ENCODE data around the gene TFF3.

TFF3 gene

DNA sequence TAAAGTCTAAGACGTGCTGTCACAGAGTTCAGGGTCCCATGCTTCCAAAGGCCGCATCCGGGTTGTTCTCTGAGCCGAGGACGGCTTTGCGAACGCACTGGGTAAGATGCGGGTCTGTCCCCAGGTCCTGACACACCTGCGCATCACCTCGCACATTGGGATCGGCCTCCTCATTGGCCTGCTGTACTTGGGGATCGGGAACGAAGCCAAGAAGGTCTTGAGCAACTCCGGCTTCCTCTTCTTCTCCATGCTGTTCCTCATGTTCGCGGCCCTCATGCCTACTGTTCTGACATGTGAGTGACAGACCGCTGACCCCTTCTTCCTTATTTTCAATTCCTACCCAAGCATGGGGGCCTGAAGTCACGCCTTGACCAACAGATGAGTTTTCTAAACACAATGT lies 25.3 kb downstream of the TFF3 start:
- DNase-seq (ENCODE audit: low spot score) = no peak

- no peak for DNase-seq (ENCODE audit: low spot score)
Observed at GRCh38 chr21:42288962-42289361, 26.2 kb downstream of the TFF3 start.

- no peak for DNase-seq (ENCODE audit: low spot score)
Observed at GRCh38 chr21:42287193-42288083, 27.8 kb downstream of the TFF3 start.

DNA sequence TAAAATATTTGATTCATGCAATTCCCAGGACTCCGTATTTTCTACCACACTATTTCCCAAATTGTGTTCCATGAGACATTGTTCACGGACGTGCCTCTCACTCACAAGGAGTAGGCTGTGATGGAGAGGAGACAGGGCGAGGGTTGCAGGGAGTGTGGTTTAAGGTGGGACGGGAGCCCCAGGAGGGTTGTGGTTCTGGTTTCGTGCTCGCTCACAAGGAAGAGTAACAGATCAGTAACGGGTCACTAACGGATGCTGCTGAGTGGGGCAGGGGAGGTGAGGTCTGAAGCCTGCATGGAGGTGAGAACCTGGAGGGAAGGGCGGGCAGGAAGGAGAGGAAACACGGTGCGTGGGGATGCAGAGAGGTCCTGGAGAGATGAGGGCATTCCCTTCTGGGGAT lies 28.8 kb downstream of the TFF3 start:
- no peak for DNase-seq (ENCODE audit: low spot score)

GRCh38 chr21:42285569-42286245 lies 29.5 kb downstream of the TFF3 start:
- no peak for DNase-seq (ENCODE audit: low spot score)

DNA sequence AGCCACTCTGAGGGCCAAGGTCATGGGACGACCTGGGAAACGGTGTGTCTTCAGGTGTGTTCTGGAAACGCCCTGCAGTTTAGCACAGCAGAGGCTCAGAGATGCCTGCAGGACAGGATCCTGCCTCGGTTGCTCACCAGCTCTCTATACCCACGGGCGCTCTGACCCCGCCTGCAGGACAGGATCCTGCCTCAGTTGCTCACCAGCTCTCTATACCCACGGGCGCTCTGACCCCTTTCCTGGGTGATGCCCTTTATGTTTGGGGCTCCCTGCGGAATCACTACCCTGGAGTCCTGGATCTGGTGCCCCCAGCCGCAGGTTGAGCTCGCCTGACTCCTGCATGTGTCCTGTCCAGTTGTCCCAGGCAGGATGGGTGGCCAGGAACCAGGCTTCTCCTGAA lies 32.5 kb downstream of the TFF3 start:
- no peak for DNase-seq (ENCODE audit: low spot score)

DNA sequence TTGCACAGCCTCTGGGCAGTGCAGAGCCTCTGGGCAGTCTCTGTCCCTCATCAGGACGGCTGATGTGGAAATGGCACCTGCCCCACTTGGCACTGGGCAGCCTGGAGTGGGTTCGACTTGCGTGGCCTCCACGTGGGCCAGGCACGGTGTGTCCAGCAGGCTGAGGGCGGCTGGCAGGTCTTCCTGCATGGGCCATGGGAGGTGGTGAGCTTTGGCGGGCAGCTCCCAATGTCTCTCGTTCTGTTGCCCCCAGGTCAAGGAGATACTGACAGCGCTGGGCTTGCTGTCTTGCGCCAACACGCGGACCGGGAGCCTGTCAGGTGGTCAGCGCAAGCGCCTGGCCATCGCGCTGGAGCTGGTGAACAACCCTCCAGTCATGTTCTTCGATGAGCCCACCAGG lies 33.2 kb downstream of the TFF3 start:
- no peak for DNase-seq (ENCODE audit: low spot score)

DNA sequence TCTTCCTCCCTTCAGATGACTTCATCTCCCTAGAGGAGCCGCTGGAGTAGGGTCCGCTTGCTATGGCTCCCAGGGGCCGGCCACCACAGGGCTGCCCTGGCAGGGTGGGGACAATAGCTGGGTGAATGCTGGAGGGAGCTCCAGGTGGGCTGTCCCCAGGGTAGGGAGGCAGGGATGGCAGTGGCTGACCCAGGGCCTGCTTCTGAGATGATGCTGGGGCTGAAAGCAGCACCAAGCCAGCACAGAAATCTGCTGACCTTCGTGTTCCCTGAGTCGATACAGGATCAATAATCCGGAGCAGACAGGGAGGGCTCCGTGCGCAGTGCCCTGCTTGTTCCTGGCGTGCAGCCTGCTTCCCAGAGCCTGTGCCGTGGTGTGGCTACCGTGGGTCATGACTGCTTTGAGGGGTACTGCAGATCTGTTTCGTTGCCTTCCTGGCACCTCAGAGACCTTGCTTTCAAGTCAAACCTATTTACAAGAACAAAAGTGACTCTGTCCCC lies 34.0 kb downstream of the TFF3 start:
- no peak for DNase-seq (ENCODE audit: low spot score)

GRCh38 chr21:42280356-42281180 lies 34.6 kb downstream of the TFF3 start:
- DNase-seq (ENCODE audit: low spot score) = no peak

DNA sequence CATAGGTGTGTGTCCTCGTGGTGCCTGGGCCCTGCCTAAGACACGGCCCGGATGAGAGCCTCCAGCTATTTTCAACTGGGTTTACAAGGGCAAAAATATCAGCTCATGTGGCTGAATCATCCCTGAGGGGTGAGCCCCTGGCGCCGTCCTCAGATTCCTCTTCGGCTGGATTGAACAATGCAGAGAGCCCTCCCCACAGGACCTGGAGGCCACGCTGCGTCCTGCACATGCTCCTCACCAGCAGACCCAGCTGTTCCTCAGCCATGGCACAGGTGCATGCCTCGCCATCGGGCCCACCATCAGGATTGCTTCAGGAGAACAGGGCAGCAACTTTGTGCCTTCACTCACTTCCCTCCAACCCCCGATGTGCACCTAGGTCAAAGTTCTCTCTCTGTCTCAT lies 35.3 kb downstream of the TFF3 start:
- no peak for DNase-seq (ENCODE audit: low spot score)

DNA sequence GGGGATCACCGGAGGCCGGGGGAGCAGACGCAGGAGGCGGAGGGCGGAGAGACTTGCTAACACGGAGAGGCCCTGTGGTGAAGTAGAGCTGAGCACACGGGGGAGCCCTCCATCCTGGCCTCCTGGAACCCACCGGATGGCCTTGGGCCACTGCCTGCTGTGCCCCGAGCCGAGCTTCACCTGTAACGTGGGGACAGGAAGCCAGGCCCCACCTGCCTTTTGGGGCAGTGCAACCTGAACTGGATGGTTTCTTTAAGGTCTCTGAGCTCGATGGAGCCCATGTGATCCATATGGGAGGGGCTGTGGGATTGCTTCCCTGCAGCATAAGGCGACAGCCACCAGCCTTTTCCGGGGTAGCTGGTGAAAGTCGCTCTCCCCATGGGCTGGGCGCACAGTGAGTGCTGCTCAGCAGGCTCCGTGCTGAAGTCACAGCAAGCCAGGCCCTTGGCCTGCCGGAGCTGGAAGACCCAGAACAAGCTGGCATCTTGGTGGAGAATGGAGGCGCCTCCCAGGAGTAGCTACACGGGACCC lies 35.8 kb downstream of the TFF3 start:
- DNase-seq (ENCODE audit: low spot score) = no peak

DNA sequence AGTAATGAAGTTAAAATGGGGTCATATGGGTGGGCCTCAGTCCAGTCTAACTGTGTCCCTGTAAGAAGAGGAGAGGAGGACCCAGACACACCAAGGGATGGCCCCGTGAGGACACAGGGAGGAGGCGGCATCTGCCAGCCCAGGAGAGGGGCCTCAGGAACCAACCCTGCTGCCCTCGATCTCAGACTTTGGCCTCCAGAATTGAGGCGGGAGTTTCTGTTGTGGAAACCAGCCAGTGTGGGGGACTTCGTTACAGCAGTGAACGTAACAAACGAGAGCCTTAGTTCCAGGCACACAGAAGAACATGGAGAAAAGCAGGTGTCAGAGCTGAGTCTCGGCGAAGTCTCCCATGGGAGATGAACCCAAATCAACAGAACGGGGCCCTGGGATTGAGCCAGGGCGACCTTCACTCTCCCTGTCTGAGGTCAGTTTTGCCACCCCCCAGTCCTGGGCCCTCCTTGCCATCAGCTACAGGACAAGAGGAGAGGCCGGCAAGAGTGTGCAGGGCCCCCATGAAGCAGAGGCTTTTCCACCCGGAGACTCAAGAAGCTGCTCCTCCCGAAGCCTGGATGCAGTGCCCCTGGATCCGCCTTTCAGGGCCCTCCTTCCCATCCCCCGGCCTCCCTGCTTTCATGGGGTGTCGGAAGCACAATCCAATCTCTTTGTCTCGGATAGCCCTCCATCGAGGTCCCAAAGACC lies 36.6 kb downstream of the TFF3 start:
- no peak for DNase-seq (ENCODE audit: low spot score)

DNA sequence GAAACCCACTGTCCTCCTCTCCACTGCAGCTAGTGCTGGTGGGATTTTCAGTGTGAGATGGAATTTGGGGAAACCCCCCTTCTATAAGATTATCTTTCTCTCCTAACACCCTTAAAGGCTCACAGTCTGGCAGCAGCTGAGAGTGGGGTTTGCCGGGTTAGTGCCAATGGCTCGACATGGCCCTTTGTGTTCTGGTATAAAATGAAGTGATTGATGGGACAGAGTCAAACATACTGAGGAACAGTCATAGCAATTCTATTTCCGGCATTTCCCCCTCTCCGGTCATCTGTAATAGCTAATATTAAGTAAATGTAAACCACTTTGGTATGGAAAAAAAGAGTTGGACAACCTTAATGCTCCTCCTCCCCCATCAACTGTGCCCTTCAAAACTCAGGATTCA lies 37.6 kb downstream of the TFF3 start:
- DNase-seq (ENCODE audit: low spot score) = no peak

DNA sequence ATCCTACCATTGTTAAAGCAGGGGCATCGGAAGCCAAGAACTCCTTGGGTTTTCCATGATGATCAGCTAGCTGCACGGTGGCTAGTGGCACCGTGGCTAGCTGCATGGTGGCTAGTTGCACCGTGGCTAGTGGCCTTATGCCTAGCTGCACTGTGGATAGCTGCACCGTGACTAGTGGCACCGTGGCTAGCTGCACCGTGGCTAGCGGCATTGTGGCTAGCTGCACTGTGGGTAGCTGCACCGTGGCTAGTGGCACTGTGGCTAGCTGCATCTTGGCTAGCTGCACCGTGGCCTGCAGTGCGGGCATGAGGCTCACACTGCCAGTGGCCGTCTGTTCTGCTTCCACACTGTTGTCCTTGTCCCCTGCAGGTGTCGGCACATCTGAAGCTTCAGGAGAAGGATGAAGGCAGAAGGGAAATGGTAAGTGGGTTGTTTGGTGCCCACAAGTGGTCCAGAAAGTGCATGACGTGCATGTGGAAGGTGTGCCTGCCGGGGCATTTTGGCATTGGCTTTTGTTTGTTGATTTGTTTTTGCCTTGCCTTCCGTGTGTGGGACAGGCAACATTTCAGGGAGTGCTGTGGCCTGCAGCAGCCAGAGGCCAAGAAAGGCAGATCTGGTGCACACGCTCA lies 38.6 kb downstream of the TFF3 start:
- DNase-seq (ENCODE audit: low spot score) = no peak

DNA sequence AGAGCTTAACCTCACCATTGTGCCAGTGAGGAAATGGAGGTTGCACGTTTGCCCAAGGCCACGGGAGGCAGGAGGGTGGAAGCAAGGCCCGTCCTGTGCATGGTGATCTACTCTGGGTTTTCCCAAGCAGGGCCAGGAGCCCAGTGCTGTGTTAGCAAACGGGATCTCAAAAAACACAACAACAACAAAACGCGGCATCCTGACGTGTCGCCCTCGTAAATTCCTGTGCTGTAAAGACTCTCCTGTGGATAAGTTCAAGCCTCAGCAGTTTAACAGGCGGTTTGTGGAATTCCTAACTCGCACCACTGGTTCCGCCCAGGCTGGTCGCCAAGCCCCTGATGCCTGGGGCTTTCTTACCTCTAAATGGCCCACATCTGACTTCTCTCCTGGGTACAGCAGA lies 39.1 kb downstream of the TFF3 start:
- no peak for DNase-seq (ENCODE audit: low spot score)

- DNase-seq (ENCODE audit: low spot score) = no peak
Observed at GRCh38 chr21:42272984-42273600, 42.1 kb downstream of the TFF3 start.

DNA sequence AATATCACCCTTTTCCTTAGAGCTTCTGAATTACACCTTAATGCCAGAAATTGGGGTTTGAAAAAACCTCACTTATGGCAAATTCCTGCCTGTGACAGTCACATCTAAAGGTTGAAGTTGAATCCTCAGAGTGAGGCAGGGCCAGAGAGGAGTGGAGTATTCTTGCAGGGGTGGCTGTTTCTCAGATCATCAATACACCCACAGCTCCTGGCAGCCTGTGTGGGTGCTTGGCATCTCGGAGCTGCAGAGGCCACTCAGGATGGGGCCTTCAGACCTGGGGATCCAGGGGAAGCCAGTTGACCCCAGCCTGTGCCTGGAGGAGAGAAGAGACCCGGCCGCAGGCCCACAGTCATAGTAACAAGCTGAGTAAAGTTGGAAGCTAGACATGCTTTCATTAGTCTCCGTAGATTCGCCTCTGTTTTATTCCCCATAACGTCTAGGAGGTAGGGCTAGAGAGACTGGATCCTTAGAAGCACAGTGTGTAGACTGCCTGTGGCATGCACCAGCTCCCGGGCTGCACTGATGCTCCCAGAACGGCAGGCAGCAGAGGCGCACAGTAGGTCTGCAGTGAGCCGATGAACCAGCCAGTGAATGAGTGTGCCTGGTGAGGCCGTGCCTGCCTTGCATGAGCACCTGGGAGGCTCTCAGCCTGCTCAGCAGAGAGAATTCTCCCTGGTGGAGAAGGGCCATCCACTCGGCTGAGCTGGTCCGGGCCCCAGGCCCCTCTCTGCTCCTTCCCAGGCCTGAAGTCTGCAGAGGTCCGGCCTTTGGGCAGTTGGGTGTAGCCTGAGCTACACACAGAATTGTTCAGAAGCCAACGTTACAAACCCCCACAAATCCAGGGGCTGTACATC lies 42.9 kb downstream of the TFF3 start:
- DNase-seq (ENCODE audit: low spot score) = no peak

- DNase-seq (ENCODE audit: low spot score) = no peak
Observed at GRCh38 chr21:42271065-42271464, 44.1 kb downstream of the TFF3 start.

GRCh38 chr21:42269386-42269785 lies 45.8 kb downstream of the TFF3 start:
- no peak for DNase-seq (ENCODE audit: low spot score)
